HL-60 (cell line): Measurements from ENCODE around the gene KLHL40.

ENCODE experiments used
- CTCF ChIP-seq: IDR thresholded peaks from one replicate; pipeline ENCODE4 v1.5.1; 2011; ENCODE audit warnings: low read length, control low read depth, inconsistent platforms; ENCODE audit not compliant: insufficient read depth
- GABPA ChIP-seq: IDR thresholded peaks from 2 replicates; pipeline ENCODE4 v1.6.1; 2012; ENCODE audit warnings: low read depth
- POLR2AphosphoS5 ChIP-seq: IDR thresholded peaks from 2 replicates; pipeline ENCODE4 v1.6.1; 2012; ENCODE audit warnings: low read depth
- REST ChIP-seq: IDR thresholded peaks from 2 replicates; pipeline ENCODE4 v1.6.1; 2012; ENCODE audit warnings: low read depth; ENCODE audit not compliant: insufficient replicate concordance

DNA sequence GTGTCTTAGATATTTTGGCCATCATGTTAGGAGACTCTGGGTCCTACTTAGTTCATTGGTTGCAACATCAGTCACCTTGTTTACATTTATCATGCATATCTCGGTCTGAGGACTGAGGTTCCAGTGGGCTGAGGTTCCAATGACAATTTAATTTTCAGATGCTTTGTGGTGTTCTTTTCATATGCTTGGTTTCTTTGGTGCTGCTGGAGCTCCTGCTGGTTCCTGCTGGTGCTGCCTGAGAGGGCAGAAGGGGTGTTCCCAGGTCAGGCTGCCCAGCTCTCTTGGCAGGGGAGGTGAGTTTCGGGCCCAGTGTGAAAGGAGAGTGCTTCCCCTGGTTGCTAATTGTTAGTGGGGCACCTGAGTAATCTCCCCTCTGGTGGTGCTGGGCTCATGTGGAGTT is 6.9 kb upstream of the KLHL40 start:
- no peak for TF ChIP-seq CTCF
- TF ChIP-seq REST, result no peak
- no peak for TF ChIP-seq POLR2AphosphoS5
- TF ChIP-seq GABPA, result no peak
